Measurements from ENCODE around the gene SLITRK6. TPM values are rescaled to one million over a fixed set of nuclear protein-coding genes. Genes with fewer than 3 reads are reported as not detected.
"Not testable (repeated sequence)": the region's sequence is repeated elsewhere in the genome, so short reads cannot be mapped to it uniquely, and the experiment has no call there.

SLITRK6 gene
- total RNA-seq, 1 experiment from 2014 or later: 5.5 TPM

DNA sequence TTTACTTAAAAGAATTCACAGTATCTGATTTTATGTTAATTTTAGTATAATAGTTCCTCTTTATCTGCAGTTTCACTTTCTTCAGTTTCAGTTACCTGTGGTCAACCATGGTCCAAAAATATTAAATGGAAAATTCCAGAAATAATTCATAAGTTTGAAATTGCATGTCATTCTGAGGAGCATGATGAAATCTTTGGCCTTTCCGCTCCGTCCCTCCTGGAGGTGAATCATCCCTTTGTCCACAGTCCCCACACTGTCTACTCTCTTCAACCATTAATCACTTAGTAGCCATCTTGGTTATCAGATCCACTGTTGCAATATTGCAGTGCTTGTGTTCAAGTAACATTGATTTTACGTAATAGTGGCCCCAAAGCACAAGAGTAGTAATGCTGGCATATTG is 26.9 kb downstream of the SLITRK6 start:
- no peaks in the 10 kb centered on the region for H3K27me3 Mint-ChIP-seq (ENCODE audit: insufficient read depth, unreplicated experiment)
- DNase-seq (ENCODE audit: unreplicated experiment): peak; percentile 75
- H3K4me1 Mint-ChIP-seq (ENCODE audit: insufficient read depth, unreplicated experiment): peaks cover 8% of the 10 kb centered on the region
- peaks cover 4% of the 10 kb centered on the region for H3K36me3 Mint-ChIP-seq (ENCODE audit: insufficient read depth, unreplicated experiment)
- ChIA-PET CTCF (no interaction called here), POLR2A (interaction anchor here (1.3 kb wide), 1 partner anchor 10 kb away, joined by 4 read pairs; no protein-coding TSS in a partner anchor)
- intact Hi-C loops (cut with micrococcal nuclease): no loop called here
- peak overlapping the region; percentile 40 for H3K4me3 Mint-ChIP-seq (ENCODE audit: unreplicated experiment)
- no peaks in the 10 kb centered on the region for H3K9me3 Mint-ChIP-seq (ENCODE audit: unreplicated experiment)
- BruUV-seq (replicated peaks): no TSS peak
- TF ChIP-seq, protein P1, sequence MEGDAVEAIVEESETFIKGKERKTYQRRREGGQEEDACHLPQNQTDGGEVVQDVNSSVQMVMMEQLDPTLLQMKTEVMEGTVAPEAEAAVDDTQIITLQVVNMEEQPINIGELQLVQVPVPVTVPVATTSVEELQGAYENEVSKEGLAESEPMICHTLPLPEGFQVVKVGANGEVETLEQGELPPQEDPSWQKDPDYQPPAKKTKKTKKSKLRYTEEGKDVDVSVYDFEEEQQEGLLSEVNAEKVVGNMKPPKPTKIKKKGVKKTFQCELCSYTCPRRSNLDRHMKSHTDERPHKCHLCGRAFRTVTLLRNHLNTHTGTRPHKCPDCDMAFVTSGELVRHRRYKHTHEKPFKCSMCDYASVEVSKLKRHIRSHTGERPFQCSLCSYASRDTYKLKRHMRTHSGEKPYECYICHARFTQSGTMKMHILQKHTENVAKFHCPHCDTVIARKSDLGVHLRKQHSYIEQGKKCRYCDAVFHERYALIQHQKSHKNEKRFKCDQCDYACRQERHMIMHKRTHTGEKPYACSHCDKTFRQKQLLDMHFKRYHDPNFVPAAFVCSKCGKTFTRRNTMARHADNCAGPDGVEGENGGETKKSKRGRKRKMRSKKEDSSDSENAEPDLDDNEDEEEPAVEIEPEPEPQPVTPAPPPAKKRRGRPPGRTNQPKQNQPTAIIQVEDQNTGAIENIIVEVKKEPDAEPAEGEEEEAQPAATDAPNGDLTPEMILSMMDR (IDR thresholded peaks at IDR 0.05; ENCODE audit: unreplicated experiment): no peak
- H3K27ac Mint-ChIP-seq (ENCODE audit: low read depth, unreplicated experiment): peak overlapping the region; percentile 74

DNA sequence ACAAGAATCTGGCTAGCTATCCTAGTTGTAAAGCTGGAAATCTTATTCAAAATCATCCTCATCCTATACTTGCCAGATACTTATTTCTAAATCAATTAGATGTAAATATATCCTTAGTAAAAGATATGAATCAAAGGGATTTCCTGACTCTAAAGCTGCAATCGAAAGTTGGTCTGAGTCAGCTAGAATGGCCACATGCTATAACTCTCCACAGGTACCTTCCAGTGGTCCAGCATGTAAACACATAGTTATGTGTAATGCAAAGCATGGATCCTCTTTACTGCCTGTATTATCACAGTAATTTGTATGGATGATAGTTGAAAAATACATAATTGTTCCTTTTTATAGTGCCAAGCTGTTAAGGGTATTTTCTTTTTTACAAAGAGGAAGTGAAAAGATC is 27.4 kb downstream of the SLITRK6 start:
- CTCF ChIA-PET: no interaction called here
- intact Hi-C loops (cut with micrococcal nuclease): no loop called here
- Mint-ChIP-seq H3K9me3 (ENCODE audit: unreplicated experiment) (no peaks in the 10 kb centered on the region), H3K4me3 (ENCODE audit: unreplicated experiment) (no peak overlapping the region), H3K27ac (ENCODE audit: low read depth, unreplicated experiment) (peak overlapping the region; percentile 74), H3K27me3 (ENCODE audit: insufficient read depth, unreplicated experiment) (no peaks in the 10 kb centered on the region), H3K4me1 (ENCODE audit: insufficient read depth, unreplicated experiment) (peaks cover 8% of the 10 kb centered on the region), H3K36me3 (ENCODE audit: insufficient read depth, unreplicated experiment) (peaks cover 4% of the 10 kb centered on the region)
- POLR2A ChIA-PET: interaction anchor here (0.7 to 1.3 kb wide), 2 partner anchors 11 to 814 kb away, joined by 3 to 4 read pairs; no protein-coding TSS in a partner anchor
- no TSS peak for BruUV-seq (replicated peaks)
- DNase-seq (ENCODE audit: unreplicated experiment): peak; percentile 13
- TF ChIP-seq, protein P1 (IDR thresholded peaks at IDR 0.05; ENCODE audit: unreplicated experiment): no peak

GRCh38 chr13:85768946-85769345 is 30.3 kb downstream of the SLITRK6 start:
- H3K9me3 Mint-ChIP-seq (ENCODE audit: unreplicated experiment): no peaks in the 10 kb centered on the region

GRCh38 chr13:85755123-85755522 is 44.1 kb downstream of the SLITRK6 start:
- TF ChIP-seq, protein P1 (IDR thresholded peaks at IDR 0.05; ENCODE audit: unreplicated experiment): no peak
- no TSS peak for BruUV-seq (replicated peaks)
- no peaks in the 10 kb centered on the region for H3K9me3 Mint-ChIP-seq (ENCODE audit: unreplicated experiment)
- H3K27me3 Mint-ChIP-seq (ENCODE audit: insufficient read depth, unreplicated experiment): no peaks in the 10 kb centered on the region
- intact Hi-C loops (cut with micrococcal nuclease): no loop called here
- H3K4me1 Mint-ChIP-seq (ENCODE audit: insufficient read depth, unreplicated experiment): no peaks in the 10 kb centered on the region
- H3K36me3 Mint-ChIP-seq (ENCODE audit: insufficient read depth, unreplicated experiment): no peaks in the 10 kb centered on the region
- no peak for DNase-seq (ENCODE audit: unreplicated experiment)
- no peak overlapping the region for H3K4me3 Mint-ChIP-seq (ENCODE audit: unreplicated experiment)
- CTCF ChIA-PET: no interaction called here
- POLR2A ChIA-PET: interaction anchor here (0.7 kb wide), 1 partner anchor 180 kb away, joined by 3 read pairs; no protein-coding TSS in a partner anchor
- H3K27ac Mint-ChIP-seq (ENCODE audit: low read depth, unreplicated experiment): no peak overlapping the region

More at GRCh38 chr13:85768946-85769345, 30.3 kb downstream of the SLITRK6 start:
- BruUV-seq (replicated peaks): no TSS peak
- TF ChIP-seq, protein P1 (IDR thresholded peaks at IDR 0.05; ENCODE audit: unreplicated experiment): no peak
- peaks cover 2% of the 10 kb centered on the region for H3K36me3 Mint-ChIP-seq (ENCODE audit: insufficient read depth, unreplicated experiment)
- intact Hi-C loops (cut with micrococcal nuclease): no loop called here
- H3K27ac Mint-ChIP-seq (ENCODE audit: low read depth, unreplicated experiment): no peak overlapping the region
- no peak for DNase-seq (ENCODE audit: unreplicated experiment)
- peaks cover 8% of the 10 kb centered on the region for H3K4me1 Mint-ChIP-seq (ENCODE audit: insufficient read depth, unreplicated experiment)
- ChIA-PET POLR2A (no interaction called here), CTCF (no interaction called here)
- no peaks in the 10 kb centered on the region for H3K27me3 Mint-ChIP-seq (ENCODE audit: insufficient read depth, unreplicated experiment)
- H3K4me3 Mint-ChIP-seq (ENCODE audit: unreplicated experiment): no peak overlapping the region

- POLR2A ChIA-PET; H3K27ac Mint-ChIP-seq (ENCODE audit: low read depth, unreplicated experiment); H3K27me3 Mint-ChIP-seq (ENCODE audit: insufficient read depth, unreplicated experiment): not testable (repeated sequence)
Measured at GRCh38 chr13:85743201-85743770, 55.9 kb downstream of the SLITRK6 start.

More at GRCh38 chr13:85743201-85743770, 55.9 kb downstream of the SLITRK6 start:
- H3K36me3 Mint-ChIP-seq (ENCODE audit: insufficient read depth, unreplicated experiment); DNase-seq (ENCODE audit: unreplicated experiment); intact Hi-C loops (cut with micrococcal nuclease); H3K9me3 Mint-ChIP-seq (ENCODE audit: unreplicated experiment); H3K4me1 Mint-ChIP-seq (ENCODE audit: insufficient read depth, unreplicated experiment); BruUV-seq (replicated peaks); H3K4me3 Mint-ChIP-seq (ENCODE audit: unreplicated experiment): not testable (repeated sequence)
- CTCF ChIA-PET: interaction anchor here (1.0 kb wide), 1 partner anchor 30 kb away, joined by 3 read pairs; no protein-coding TSS in a partner anchor
